NCI-H69 (cell line): ENCODE measurements around the gene PRR15.

Source experiments
- DNase-seq: peaks from one replicate; lab custom pipeline; 2025; lab: John Stamatoyannopoulos, UW

The PRR15 gene

GRCh38 chr7:29609162-29610037 is 45.8 kb downstream of the PRR15 start:
- DNase-seq = peak; percentile 88

- no peak for DNase-seq
These were observed 46.5 kb downstream of the PRR15 start for GRCh38 chr7:29610086-29610485.

- no peak for DNase-seq
These were observed 48.4 kb downstream of the PRR15 start for GRCh38 chr7:29611941-29612544.

- no peak for DNase-seq
These were observed 49.0 kb downstream of the PRR15 start for GRCh38 chr7:29612596-29612995.

GRCh38 chr7:29613100-29613499 is 49.5 kb downstream of the PRR15 start:
- no peak for DNase-seq

GRCh38 chr7:29614229-29614628 is 50.6 kb downstream of the PRR15 start:
- no peak for DNase-seq
